Gastrocnemius medialis (tissue), 4 donors: ENCODE data around the gene NPAS3. TPM values are rescaled to one million over a fixed set of nuclear protein-coding genes. Genes with fewer than 3 reads are reported as not detected.

Experiments
- ATAC-seq, 2 donors: fragments of 150-250 bp; one replicate each; pipeline ENCODE4 v1.9.1; 2016
- DNase-seq, 2 donors: peaks; one replicate each; pipeline ENCODE4 v3.0.0-alpha.2; 2019
- H3K27ac ChIP-seq, 4 donors: fragments of 200-600 bp; sonication (generic); 1 replicate in 1 of 4; 2 replicates in 3 of 4; pipeline ENCODE4 v1.5.1; 2016 to 2018; ENCODE audit warnings: mild to moderate bottlenecking in 2 of 4, moderate library complexity in 1 of 4
- H3K27me3 ChIP-seq, 3 donors: fragments of 200-600 bp; sonication (generic) in 2 of 3; 1 replicate in 1 of 3; 2 replicates in 2 of 3; pipeline versions ENCODE4 v1.5.1 to v1.6.0; 2016 to 2019; ENCODE audit warnings: mild to moderate bottlenecking in 1 of 3, moderate library complexity in 1 of 3
- H3K36me3 ChIP-seq, 2 donors: fragments of 200-600 bp; sonication (generic) in 1 of 2; one replicate each; pipeline ENCODE4 v1.5.1; 2017 to 2018
- H3K4me1 ChIP-seq, 2 donors: fragments of 200-600 bp; sonication (generic) in 1 of 2; one replicate each; pipeline ENCODE4 v1.5.1; 2016 to 2017; ENCODE audit warnings: mild to moderate bottlenecking in 2 of 2
- H3K4me3 ChIP-seq, 4 donors: fragments of 200-600 bp; sonication (generic) in 3 of 4; 1 replicate in 1 of 4; 2 replicates in 3 of 4; pipeline ENCODE4 v1.5.1; 2016 to 2019; ENCODE audit warnings: mild to moderate bottlenecking in 2 of 4
- H3K9me3 ChIP-seq, 3 donors: fragments of 200-600 bp; sonication (generic) in 2 of 3; 1 replicate in 1 of 3; 2 replicates in 2 of 3; pipeline ENCODE4 v1.5.1; 2016 to 2019
- CTCF ChIP-seq, 5 experiments: fragments of 450-650 bp in 3 of 5; fragments of 200-600 bp in 2 of 5; sonication (generic) in 2 of 5; IDR thresholded peaks in 4 of 5; conservative IDR thresholded peaks in 1 of 5; 1 replicate in 4 of 5; 2 replicates in 1 of 5; pipeline ENCODE4 v1.5.1; 2016 to 2019; ENCODE audit warnings: antibody characterized with exemption in 5 of 5, mild to moderate bottlenecking in 3 of 5, moderate library complexity in 3 of 5
- POLR2A ChIP-seq, 2 donors: fragments of 450-650 bp; IDR thresholded peaks; one replicate each; pipeline ENCODE4 v1.6.1; 2017; ENCODE audit warnings: antibody characterized with exemption in 2 of 2, mild to moderate bottlenecking in 2 of 2, moderate library complexity in 2 of 2
- in situ Hi-C, 4 donors: fragments of 200-750 bp; cut with MboI; loops; one replicate each; pipeline versions ENCODE4 v1.15.0 to v1.8.0; 2017; ENCODE audit warnings: low sequenced_read_pairs in 4 of 4
- intact Hi-C: fragments of 100-400 bp; cut with DNase I; formaldehyde crosslinking; loops from one replicate; pipeline ENCODE4 v1.15.1; 2023; ENCODE audit warnings: low total_unique reads
- total RNA-seq, 4 donors: library from RNA; depleted of rRNA; stranded (reverse); fragments of >200 nt; gene quantifications; one replicate each; pipeline versions ENCODE4 v1.1.0 to v1.2.3, GENCODE V29; 2016

The NPAS3 gene
- total RNA-seq, 4 donors from 2014 or later, result 0.82 to 1.00 TPM; not detected in 2

- ATAC-seq (no peak), DNase-seq (no peak)
- in situ Hi-C loops (no loop called here), intact Hi-C loops (no loop called here)
- Histone ChIP-seq H3K27ac (no peak overlapping the region), H3K9me3 (no peaks in the 10 kb centered on the region), H3K27me3 (no peaks in the 10 kb centered on the region), H3K4me3 (no peak overlapping the region), H3K36me3 (no peaks in the 10 kb centered on the region), H3K4me1 (no peaks in the 10 kb centered on the region)
- no peak for TF ChIP-seq POLR2A (IDR thresholded peaks at IDR 0.05)
- TF ChIP-seq CTCF (IDR thresholded peaks at IDR 0.05 in 4 of 5, conservative IDR thresholded peaks at IDR 0.05 in 1 of 5), result no peak
Observed at GRCh38 chr14:32993921-32994320, 55.2 kb downstream of the NPAS3 start.

- no peaks in the 10 kb centered on the region for H3K27me3 ChIP-seq
- no peak for TF ChIP-seq POLR2A (IDR thresholded peaks at IDR 0.05)
- no peak for TF ChIP-seq CTCF (IDR thresholded peaks at IDR 0.05 in 4 of 5, conservative IDR thresholded peaks at IDR 0.05 in 1 of 5)
- no peak for ATAC-seq
- DNase-seq, result no peak
- intact Hi-C loops (no loop called here), in situ Hi-C loops (no loop called here)
- H3K4me3 ChIP-seq, result no peak overlapping the region
- H3K4me1 ChIP-seq, result no peaks in the 10 kb centered on the region
- H3K9me3 ChIP-seq, result no peaks in the 10 kb centered on the region
- H3K27ac ChIP-seq, result no peak overlapping the region
- no peaks in the 10 kb centered on the region for H3K36me3 ChIP-seq
Observed at GRCh38 chr14:32996343-32996742, 57.7 kb downstream of the NPAS3 start.

DNA sequence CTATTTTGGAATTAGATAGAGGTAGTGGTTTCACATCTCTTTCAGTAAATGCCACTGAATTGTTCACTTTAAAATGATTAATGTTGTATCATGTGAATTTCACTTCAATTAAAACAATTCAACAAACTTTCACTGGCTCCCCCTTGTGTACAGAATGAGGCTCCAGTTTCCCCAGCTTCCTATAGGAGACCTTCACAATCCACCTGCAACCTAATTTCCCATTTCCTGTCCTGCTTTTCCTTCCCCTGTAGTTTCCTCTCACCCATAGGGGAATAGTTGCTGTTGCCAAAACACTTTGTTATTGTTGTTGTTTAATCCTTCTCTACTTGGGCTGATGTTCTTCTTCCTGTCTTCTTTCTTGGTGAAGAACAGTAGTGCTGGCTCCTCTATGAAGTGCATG is 59.8 kb downstream of the NPAS3 start:
- no peaks in the 10 kb centered on the region for H3K27me3 ChIP-seq
- no peaks in the 10 kb centered on the region for H3K36me3 ChIP-seq
- no peaks in the 10 kb centered on the region for H3K4me1 ChIP-seq
- in situ Hi-C loops (no loop called here), intact Hi-C loops (no loop called here)
- ATAC-seq (no peak), DNase-seq (no peak)
- H3K4me3 ChIP-seq, result no peak overlapping the region
- peak in 2 of 5 experiments; percentile 31 to 34 for TF ChIP-seq CTCF (IDR thresholded peaks at IDR 0.05 in 4 of 5, conservative IDR thresholded peaks at IDR 0.05 in 1 of 5)
- TF ChIP-seq POLR2A (IDR thresholded peaks at IDR 0.05), result no peak
- H3K9me3 ChIP-seq, result no peaks in the 10 kb centered on the region
- no peak overlapping the region for H3K27ac ChIP-seq

- DNase-seq (no peak), ATAC-seq (no peak)
- H3K4me3 ChIP-seq, result no peak overlapping the region
- H3K27ac ChIP-seq, result no peak overlapping the region
- in situ Hi-C loops (loop anchor here in 1 of 4 donors (25.0 kb wide), 1 partner anchor 422 kb away; no protein-coding TSS in a partner anchor), intact Hi-C loops (no loop called here)
- H3K36me3 ChIP-seq, result no peaks in the 10 kb centered on the region
- no peaks in the 10 kb centered on the region for H3K27me3 ChIP-seq
- H3K4me1 ChIP-seq, result peaks cover 0 to 4% of the 10 kb centered on the region in 2 donors
- H3K9me3 ChIP-seq, result no peaks in the 10 kb centered on the region
- no peak for TF ChIP-seq CTCF (IDR thresholded peaks at IDR 0.05 in 4 of 5, conservative IDR thresholded peaks at IDR 0.05 in 1 of 5)
- TF ChIP-seq POLR2A (IDR thresholded peaks at IDR 0.05), result no peak
Observed at GRCh38 chr14:33009673-33010072, 71.0 kb downstream of the NPAS3 start.

DNA sequence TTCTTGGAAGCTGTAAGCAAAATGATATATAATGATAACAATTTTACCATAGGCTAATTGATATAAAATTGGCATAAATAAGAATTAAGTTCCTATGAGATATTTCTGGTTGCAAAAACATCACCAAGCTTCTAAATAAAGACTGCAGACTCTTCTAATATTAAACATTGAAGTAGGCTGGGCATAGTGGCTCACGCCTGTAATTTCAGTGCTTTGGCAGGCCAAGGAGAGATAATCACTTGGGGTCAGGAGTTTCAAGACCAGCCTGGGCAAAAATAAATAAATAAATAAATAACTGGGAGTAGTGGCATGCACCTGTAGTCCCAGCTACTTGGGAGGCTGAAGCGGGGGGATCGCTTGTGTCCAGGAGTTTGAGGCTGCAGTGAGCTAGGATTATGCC is 71.8 kb downstream of the NPAS3 start:
- in situ Hi-C loops, result loop anchor here in 1 of 4 donors (25.0 kb wide), 1 partner anchor 423 kb away; no protein-coding TSS in a partner anchor
- ATAC-seq (no peak), DNase-seq (no peak)
- Histone ChIP-seq H3K27ac (no peak overlapping the region), H3K4me1 (peaks cover 0 to 4% of the 10 kb centered on the region in 2 donors), H3K9me3 (no peaks in the 10 kb centered on the region), H3K36me3 (no peaks in the 10 kb centered on the region), H3K27me3 (no peaks in the 10 kb centered on the region), H3K4me3 (no peak overlapping the region)
- TF ChIP-seq POLR2A (IDR thresholded peaks at IDR 0.05), result no peak
- TF ChIP-seq CTCF (IDR thresholded peaks at IDR 0.05 in 4 of 5, conservative IDR thresholded peaks at IDR 0.05 in 1 of 5), result no peak
- intact Hi-C loops, result no loop called here
